ENCODE measurements around the gene MVD.
A peak's percentile ranks its signal among the peaks of the same experiment; 100 is the strongest.

Gene MVD

GRCh38 chr16:88639231-88640038 lies 23.5 kb downstream of the MVD start:
- no peak for DNase-seq

- no peak for DNase-seq
These were observed 24.3 kb downstream of the MVD start, which contains the start of gene IL17C for GRCh38 chr16:88638323-88639230. TSS of gene IL17C (plus strand) at chr16:88638572. CDS start at chr16:88638642, 70 bp downstream.

- no peak for DNase-seq
These were observed 26.2 kb downstream of the MVD start for GRCh38 chr16:88636488-88637265.

GRCh38 chr16:88635671-88636319 lies 27.1 kb downstream of the MVD start:
- no peak for DNase-seq

- DNase-seq: no peak
These were observed 27.8 kb downstream of the MVD start for GRCh38 chr16:88634994-88635670.

GRCh38 chr16:88634141-88634993 lies 28.5 kb downstream of the MVD start:
- DNase-seq: peak; percentile 66 to 74

GRCh38 chr16:88633684-88634140 lies 29.2 kb downstream of the MVD start:
- DNase-seq: peak; percentile 73 to 80

GRCh38 chr16:88632587-88632930 lies 30.3 kb downstream of the MVD start:
- DNase-seq: no peak

- no peak for DNase-seq
These were observed 30.8 kb downstream of the MVD start for GRCh38 chr16:88631920-88632586.

GRCh38 chr16:88631384-88631783 lies 31.5 kb downstream of the MVD start:
- no peak for DNase-seq

GRCh38 chr16:88630941-88631340 lies 31.9 kb downstream of the MVD start:
- DNase-seq: no peak

- DNase-seq: no peak
These were observed 32.5 kb downstream of the MVD start for GRCh38 chr16:88630433-88630832.

- no peak for DNase-seq
These were observed 33.1 kb downstream of the MVD start for GRCh38 chr16:88629835-88630234.

- no peak for DNase-seq
These were observed 34.3 kb downstream of the MVD start for GRCh38 chr16:88628512-88628974.

GRCh38 chr16:88627531-88628411 lies 35.1 kb downstream of the MVD start:
- no peak for DNase-seq

- no peak for DNase-seq
These were observed 36.2 kb downstream of the MVD start for GRCh38 chr16:88626646-88627045.

GRCh38 chr16:88624977-88625576 lies 37.8 kb downstream of the MVD start:
- peak in 1 of 2 experiments; percentile 41 for DNase-seq

GRCh38 chr16:88624481-88624880 lies 38.4 kb downstream of the MVD start:
- DNase-seq: no peak

- DNase-seq: no peak
These were observed 39.0 kb downstream of the MVD start for GRCh38 chr16:88623858-88624257.

Measured in activated CD4-positive, alpha-beta T cell treated with anti-CD3 and anti-CD28 coated beads, Interleukin-2, amount 50 U/mL, for 48 hours (primary cell).